Hindlimb muscle (tissue), 1 donor: ENCODE measurements around the gene U2AF2. TPM values are rescaled to one million over a fixed set of nuclear protein-coding genes. Genes with fewer than 3 reads are reported as not detected.

Source experiments
- DNase-seq: peaks from one replicate; pipeline ENCODE4 v3.0.0-alpha.2; 2013
- polyA plus RNA-seq: library from polyadenylated mRNA; unstranded; fragments of 120-200 nt; gene quantifications from one replicate; pipeline ENCODE4 v1.2.1, GENCODE V29; 2013; ENCODE audit not compliant: insufficient read length

Gene U2AF2
- polyA plus RNA-seq, 1 donor = 123 TPM

- DNase-seq = no peak
Observed at GRCh38 chr19:55691561-55692481, 37.0 kb downstream of the U2AF2 start.

GRCh38 chr19:55692681-55693081 lies 37.8 kb downstream of the U2AF2 start:
- no peak for DNase-seq

- DNase-seq = no peak
Observed at GRCh38 chr19:55693336-55693974, 38.6 kb downstream of the U2AF2 start.

- no peak for DNase-seq
Observed at GRCh38 chr19:55694241-55694655, 39.4 kb downstream of the U2AF2 start.

GRCh38 chr19:55694656-55695491 lies 40.0 kb downstream of the U2AF2 start:
- no peak for DNase-seq

GRCh38 chr19:55695511-55696290 lies 40.9 kb downstream of the U2AF2 start:
- no peak for DNase-seq

GRCh38 chr19:55696301-55697068 lies 41.6 kb downstream of the U2AF2 start:
- DNase-seq = no peak

GRCh38 chr19:55697069-55697440 lies 42.2 kb downstream of the U2AF2 start:
- no peak for DNase-seq

GRCh38 chr19:55697698-55698097 lies 42.9 kb downstream of the U2AF2 start:
- DNase-seq = no peak

- no peak for DNase-seq
Observed at GRCh38 chr19:55698256-55698655, 43.4 kb downstream of the U2AF2 start.

GRCh38 chr19:55699221-55699620 lies 44.4 kb downstream of the U2AF2 start:
- DNase-seq = no peak

GRCh38 chr19:55700813-55701212 lies 46.0 kb downstream of the U2AF2 start:
- DNase-seq = no peak

- no peak for DNase-seq
Observed at GRCh38 chr19:55702131-55702627, 47.3 kb downstream of the U2AF2 start.

GRCh38 chr19:55703790-55704215 lies 49.0 kb downstream of the U2AF2 start:
- no peak for DNase-seq

- no peak for DNase-seq
Observed at GRCh38 chr19:55704494-55705245, 49.8 kb downstream of the U2AF2 start.

- no peak for DNase-seq
Observed at GRCh38 chr19:55705972-55706371, 51.1 kb downstream of the U2AF2 start.

- no peak for DNase-seq
Observed at GRCh38 chr19:55711719-55712118, 56.9 kb downstream of the U2AF2 start.

- DNase-seq = no peak
Observed at GRCh38 chr19:55712804-55713631, 58.2 kb downstream of the U2AF2 start.

GRCh38 chr19:55716531-55716930 lies 61.7 kb downstream of the U2AF2 start:
- DNase-seq = no peak
